ENCODE measurements around the gene TMED8.
"Not testable (repeated sequence)": the region's sequence is repeated elsewhere in the genome, so short reads cannot be mapped to it uniquely, and the experiment has no call there.

The TMED8 gene

GRCh38 chr14:77340389-77340788 lies 36.5 kb downstream of the TMED8 start:
- TF ChIP-seq EZH2 (IDR thresholded peaks at IDR 0.05; ENCODE audit: borderline replicate concordance, low read depth, low read length, severe bottlenecking) (no peak), CTCF (IDR thresholded peaks at IDR 0.05; ENCODE audit: borderline replicate concordance, extremely low read depth, low read length, poor library complexity, severe bottlenecking) (no peak)
- peaks cover 47% of the 10 kb centered on the region for H3K36me3 ChIP-seq (ENCODE audit: insufficient read depth, low read length)
- no peak for DNase-seq
- H3K79me2 ChIP-seq (ENCODE audit: insufficient read depth, low read length), result no peaks in the 10 kb centered on the region
- H2AFZ ChIP-seq (ENCODE audit: low read depth, low read length), result no peak overlapping the region
- H3K4me1 ChIP-seq (ENCODE audit: insufficient read depth, low read length), result no peaks in the 10 kb centered on the region
- no peaks in the 10 kb centered on the region for H4K20me1 ChIP-seq (ENCODE audit: insufficient read depth, low read length)
- H3K4me3 ChIP-seq (ENCODE audit: low read depth in 1 of 2, low read length in 2 of 2), result no peak overlapping the region
- H3K27me3 ChIP-seq (ENCODE audit: insufficient read depth, low read length, poor library complexity), result no peaks in the 10 kb centered on the region
- no peak overlapping the region for H3K9ac ChIP-seq (ENCODE audit: low read depth, low read length)
- H3K9me3 ChIP-seq (ENCODE audit: insufficient read depth, low read length, severe bottlenecking), result no peaks in the 10 kb centered on the region
- no peak for ATAC-seq (ENCODE audit: insufficient read depth, low read depth)
- no peak overlapping the region for H3K4me2 ChIP-seq (ENCODE audit: insufficient read depth, low read length)
- H3K27ac ChIP-seq (ENCODE audit: low read length), result no peak overlapping the region

GRCh38 chr14:77339407-77339806 lies 37.5 kb downstream of the TMED8 start:
- no peaks in the 10 kb centered on the region for H3K4me1 ChIP-seq (ENCODE audit: insufficient read depth, low read length)
- no peaks in the 10 kb centered on the region for H3K27me3 ChIP-seq (ENCODE audit: insufficient read depth, low read length, poor library complexity)
- no peaks in the 10 kb centered on the region for H3K79me2 ChIP-seq (ENCODE audit: insufficient read depth, low read length)
- DNase-seq (no peak), ATAC-seq (ENCODE audit: insufficient read depth, low read depth) (no peak)
- H3K4me2 ChIP-seq (ENCODE audit: insufficient read depth, low read length), result no peak overlapping the region
- H3K9ac ChIP-seq (ENCODE audit: low read depth, low read length), result no peak overlapping the region
- no peak overlapping the region for H3K27ac ChIP-seq (ENCODE audit: low read length)
- no peak for TF ChIP-seq EZH2 (IDR thresholded peaks at IDR 0.05; ENCODE audit: borderline replicate concordance, low read depth, low read length, severe bottlenecking)
- no peak for TF ChIP-seq CTCF (IDR thresholded peaks at IDR 0.05; ENCODE audit: borderline replicate concordance, extremely low read depth, low read length, poor library complexity, severe bottlenecking)
- no peak overlapping the region for H3K4me3 ChIP-seq (ENCODE audit: low read depth in 1 of 2, low read length in 2 of 2)
- H3K9me3 ChIP-seq (ENCODE audit: insufficient read depth, low read length, severe bottlenecking), result no peaks in the 10 kb centered on the region
- H2AFZ ChIP-seq (ENCODE audit: low read depth, low read length), result no peak overlapping the region
- H4K20me1 ChIP-seq (ENCODE audit: insufficient read depth, low read length), result no peaks in the 10 kb centered on the region
- H3K36me3 ChIP-seq (ENCODE audit: insufficient read depth, low read length), result peaks cover 45% of the 10 kb centered on the region

- DNase-seq (no peak), ATAC-seq (ENCODE audit: insufficient read depth, low read depth) (no peak)
- Histone ChIP-seq H3K36me3 (ENCODE audit: insufficient read depth, low read length) (peaks cover 42% of the 10 kb centered on the region), H3K4me2 (ENCODE audit: insufficient read depth, low read length) (no peak overlapping the region), H3K9me3 (ENCODE audit: insufficient read depth, low read length, severe bottlenecking) (no peaks in the 10 kb centered on the region), H3K4me3 (ENCODE audit: low read depth in 1 of 2, low read length in 2 of 2) (no peak overlapping the region), H3K4me1 (ENCODE audit: insufficient read depth, low read length) (no peaks in the 10 kb centered on the region), H3K27me3 (ENCODE audit: insufficient read depth, low read length, poor library complexity) (no peaks in the 10 kb centered on the region), H3K9ac (ENCODE audit: low read depth, low read length) (no peak overlapping the region), H4K20me1 (ENCODE audit: insufficient read depth, low read length) (no peaks in the 10 kb centered on the region), H2AFZ (ENCODE audit: low read depth, low read length) (no peak overlapping the region), H3K79me2 (ENCODE audit: insufficient read depth, low read length) (no peaks in the 10 kb centered on the region), H3K27ac (ENCODE audit: low read length) (no peak overlapping the region)
- TF ChIP-seq CTCF (IDR thresholded peaks at IDR 0.05; ENCODE audit: borderline replicate concordance, extremely low read depth, low read length, poor library complexity, severe bottlenecking) (no peak), EZH2 (IDR thresholded peaks at IDR 0.05; ENCODE audit: borderline replicate concordance, low read depth, low read length, severe bottlenecking) (no peak)
Measured at GRCh38 chr14:77338302-77338701, 38.6 kb downstream of the TMED8 start.

GRCh38 chr14:77337880-77338279 lies 39.0 kb downstream of the TMED8 start:
- no peak overlapping the region for H3K27ac ChIP-seq (ENCODE audit: low read length)
- no peaks in the 10 kb centered on the region for H3K79me2 ChIP-seq (ENCODE audit: insufficient read depth, low read length)
- no peaks in the 10 kb centered on the region for H3K4me1 ChIP-seq (ENCODE audit: insufficient read depth, low read length)
- H3K9ac ChIP-seq (ENCODE audit: low read depth, low read length), result no peak overlapping the region
- no peak overlapping the region for H3K4me2 ChIP-seq (ENCODE audit: insufficient read depth, low read length)
- H3K9me3 ChIP-seq (ENCODE audit: insufficient read depth, low read length, severe bottlenecking), result no peaks in the 10 kb centered on the region
- H3K27me3 ChIP-seq (ENCODE audit: insufficient read depth, low read length, poor library complexity), result no peaks in the 10 kb centered on the region
- DNase-seq, result no peak
- no peaks in the 10 kb centered on the region for H4K20me1 ChIP-seq (ENCODE audit: insufficient read depth, low read length)
- no peak for ATAC-seq (ENCODE audit: insufficient read depth, low read depth)
- no peak overlapping the region for H3K4me3 ChIP-seq (ENCODE audit: low read depth in 1 of 2, low read length in 2 of 2)
- peaks cover 38% of the 10 kb centered on the region for H3K36me3 ChIP-seq (ENCODE audit: insufficient read depth, low read length)
- TF ChIP-seq EZH2 (IDR thresholded peaks at IDR 0.05; ENCODE audit: borderline replicate concordance, low read depth, low read length, severe bottlenecking) (no peak), CTCF (IDR thresholded peaks at IDR 0.05; ENCODE audit: borderline replicate concordance, extremely low read depth, low read length, poor library complexity, severe bottlenecking) (no peak)
- no peak overlapping the region for H2AFZ ChIP-seq (ENCODE audit: low read depth, low read length)

- H3K4me1 ChIP-seq (ENCODE audit: insufficient read depth, low read length); ATAC-seq (ENCODE audit: insufficient read depth, low read depth): not testable (repeated sequence)
Measured at GRCh38 chr14:77337255-77337654, 39.6 kb downstream of the TMED8 start.

More at GRCh38 chr14:77337255-77337654, 39.6 kb downstream of the TMED8 start:
- H3K27me3 ChIP-seq (ENCODE audit: insufficient read depth, low read length, poor library complexity); H3K9me3 ChIP-seq (ENCODE audit: insufficient read depth, low read length, severe bottlenecking); H3K4me3 ChIP-seq (ENCODE audit: low read depth in 1 of 2, low read length in 2 of 2); H3K79me2 ChIP-seq (ENCODE audit: insufficient read depth, low read length); H3K9ac ChIP-seq (ENCODE audit: low read depth, low read length); H2AFZ ChIP-seq (ENCODE audit: low read depth, low read length); H4K20me1 ChIP-seq (ENCODE audit: insufficient read depth, low read length); H3K27ac ChIP-seq (ENCODE audit: low read length); DNase-seq; H3K4me2 ChIP-seq (ENCODE audit: insufficient read depth, low read length): not testable (repeated sequence)
- H3K36me3 ChIP-seq (ENCODE audit: insufficient read depth, low read length), result peaks cover 32% of the 10 kb centered on the region

Measured in DND-41 (cell line).